GM23338 (cell line): ENCODE measurements around the gene GNPTG. TPM values are rescaled to one million over a fixed set of nuclear protein-coding genes. Genes with fewer than 3 reads are reported as not detected.
A peak's percentile ranks its signal among the peaks of the same experiment; 100 is the strongest.

Experiments
- ATAC-seq: fragments of 200-7000 bp; cut with Tn5 transposase; 3 replicates; pipeline ENCODE4 v1.9.1; 2020
- DNase-seq: peaks from one replicate; pipeline ENCODE4 v3.0.0-alpha.2; 2015; ENCODE audit warnings: low spot score
- H2AFZ ChIP-seq: fragments of 200-600 bp; sonication (generic); 2 replicates; pipeline ENCODE4 v1.8.0; 2016; ENCODE audit warnings: antibody characterized with exemption, mild to moderate bottlenecking, moderate library complexity
- H3F3A ChIP-seq: fragments of 200-600 bp; sonication (generic); replicated peaks from 2 replicates; pipeline ENCODE4 v1.8.0; 2017; ENCODE audit warnings: antibody characterized with exemption, mixed run types, low read depth
- H3K27ac ChIP-seq: fragments of 200-600 bp; sonication (generic); 2 replicates; pipeline ENCODE4 v1.6.1; 2016; ENCODE audit warnings: low read depth
- H3K27me3 ChIP-seq: fragments of 200-600 bp; sonication (generic); 2 replicates; pipeline ENCODE4 v1.8.0; 2016; ENCODE audit warnings: mild to moderate bottlenecking, mixed run types, moderate library complexity; ENCODE audit not compliant: insufficient read depth
- H3K36me3 ChIP-seq: fragments of 200-600 bp; sonication (generic); 2 replicates; pipeline ENCODE4 v1.8.0; 2016; ENCODE audit warnings: mild to moderate bottlenecking; ENCODE audit not compliant: insufficient read depth
- H3K4me1 ChIP-seq: fragments of 200-600 bp; sonication (generic); 2 replicates; pipeline ENCODE4 v1.8.0; 2016; ENCODE audit warnings: mild to moderate bottlenecking, moderate library complexity; ENCODE audit not compliant: insufficient read depth
- H3K4me2 ChIP-seq: fragments of 200-600 bp; sonication (generic); 2 replicates; pipeline ENCODE4 v1.7.1; 2017; ENCODE audit warnings: mixed run types
- H3K4me3 ChIP-seq: fragments of 200-600 bp; sonication (generic); 2 replicates; pipeline ENCODE4 v1.6.1; 2016; ENCODE audit warnings: mixed run types
- H3K79me2 ChIP-seq: fragments of 200-600 bp; sonication (generic); replicated peaks from 2 replicates; pipeline ENCODE4 v1.8.0; 2017; ENCODE audit warnings: mild to moderate bottlenecking; ENCODE audit not compliant: insufficient read depth
- H3K9me2 ChIP-seq: fragments of 200-600 bp; sonication (generic); 2 replicates; pipeline ENCODE4 v1.8.0; 2017; ENCODE audit not compliant: insufficient read depth
- H4K20me1 ChIP-seq: fragments of 200-600 bp; sonication (generic); replicated peaks from 2 replicates; pipeline ENCODE4 v1.8.0; 2017; ENCODE audit warnings: mild to moderate bottlenecking; ENCODE audit not compliant: insufficient read depth
- H3K27ac Mint-ChIP-seq: 2 replicates; pipeline ENCODE4 v1.8.0; 2020; ENCODE audit warnings: inconsistent platforms, mild to moderate bottlenecking, moderate library complexity, mixed read lengths
- H3K27me3 Mint-ChIP-seq: 3 replicates; pipeline ENCODE4 v1.8.0; 2022; ENCODE audit warnings: low read depth, mild to moderate bottlenecking, moderate library complexity, mixed read lengths, inconsistent platforms; ENCODE audit not compliant: insufficient read depth, poor library complexity
- H3K36me3 Mint-ChIP-seq: 3 replicates; pipeline ENCODE4 v1.8.0; 2021; ENCODE audit warnings: low read depth, mild to moderate bottlenecking, inconsistent platforms, moderate library complexity, mixed read lengths
- H3K4me1 Mint-ChIP-seq: 3 replicates; pipeline ENCODE4 v1.8.0; 2020; ENCODE audit warnings: mild to moderate bottlenecking, inconsistent platforms, mixed read lengths
- H3K4me3 Mint-ChIP-seq: 3 replicates; pipeline ENCODE4 v1.8.0; 2021; ENCODE audit warnings: moderate library complexity, mild to moderate bottlenecking, inconsistent platforms, mixed read lengths
- H3K9me3 Mint-ChIP-seq: 3 replicates; pipeline ENCODE4 v1.8.0; 2020; ENCODE audit warnings: moderate library complexity, mild to moderate bottlenecking, inconsistent platforms, mixed read lengths
- CREB1 ChIP-seq: fragments of 250-450 bp; sonication (Bioruptor Pico); IDR thresholded peaks from 2 replicates; pipeline ENCODE4 v1.5.0; 2020; ENCODE audit warnings: low read depth, mild to moderate bottlenecking, moderate library complexity
- CTCF ChIP-seq, 2 experiments: fragments of 200-600 bp in 1 of 2; sonication (generic) in 1 of 2; conservative IDR thresholded peaks; 2 replicates each; pipeline versions ENCODE4 v1.5.1 to v1.6.1; 2016 to 2017; ENCODE audit warnings: antibody characterized with exemption in 2 of 2, low read depth in 2 of 2, mild to moderate bottlenecking in 2 of 2, moderate library complexity in 1 of 2
- ETS1 ChIP-seq: IDR thresholded peaks from 2 replicates; pipeline ENCODE4 v1.6.1; 2016; ENCODE audit warnings: antibody characterized with exemption
- EZH2 ChIP-seq: fragments of 200-600 bp; sonication (generic); IDR thresholded peaks from one replicate; pipeline ENCODE4 v1.8.0; 2017; ENCODE audit warnings: antibody characterized with exemption, mild to moderate bottlenecking, low read depth; ENCODE audit not compliant: unreplicated experiment
- EZH2phosphoT487 ChIP-seq: fragments of 200-600 bp; sonication (generic); IDR thresholded peaks from one replicate; pipeline ENCODE4 v1.8.1; 2018; ENCODE audit warnings: antibody characterized with exemption; ENCODE audit not compliant: unreplicated experiment
- JUNB ChIP-seq: IDR thresholded peaks from one replicate; pipeline ENCODE4 v1.6.1; 2016; ENCODE audit warnings: antibody characterized with exemption; ENCODE audit not compliant: unreplicated experiment
- NANOG ChIP-seq: IDR thresholded peaks from 2 replicates; pipeline ENCODE4 v1.6.1; 2016; ENCODE audit warnings: antibody characterized with exemption, borderline replicate concordance
- POLR2AphosphoS5 ChIP-seq: IDR thresholded peaks from 2 replicates; pipeline ENCODE4 v1.6.1; 2016; ENCODE audit warnings: antibody characterized with exemption, low read depth
- REST ChIP-seq: IDR thresholded peaks from one replicate; pipeline ENCODE4 v1.6.1; 2018; ENCODE audit warnings: antibody characterized with exemption; ENCODE audit not compliant: unreplicated experiment
- STAT1 ChIP-seq: IDR thresholded peaks from one replicate; pipeline ENCODE4 v1.6.1; 2016; ENCODE audit warnings: antibody characterized with exemption; ENCODE audit not compliant: unreplicated experiment
- ZNF114 ChIP-seq: fragments of 250-450 bp; sonication (Bioruptor Pico); IDR thresholded peaks from 2 replicates; pipeline ENCODE4 v1.5.0; 2020; ENCODE audit warnings: mild to moderate bottlenecking, moderate library complexity
- ZNF331 ChIP-seq: fragments of 250-450 bp; sonication (Bioruptor Pico); IDR thresholded peaks from 2 replicates; pipeline ENCODE4 v1.5.0; 2020; ENCODE audit warnings: low read depth, mild to moderate bottlenecking, moderate library complexity
- ZNF462 ChIP-seq: fragments of 250-450 bp; sonication (Bioruptor Pico); IDR thresholded peaks from 2 replicates; pipeline ENCODE4 v1.5.0; 2020; ENCODE audit warnings: mild to moderate bottlenecking, moderate library complexity
- polyA plus RNA-seq: library from polyadenylated mRNA; unstranded; fragments of >200 nt; fragmentation: Nextera tagmentation; extraction: Ambion mirVana; gene quantifications from 2 replicates; pipeline ENCODE4 v1.2.1, GENCODE V29; 2016
- total RNA-seq: library from RNA; depleted of rRNA; stranded (reverse); fragments of >200 nt; shearing (Covaris generic); gene quantifications from 2 replicates; pipeline ENCODE4 v1.2.3, GENCODE V29; 2014

Gene GNPTG
- total and polyA plus RNA-seq, 2 experiments from 2014 or later: 23.3 to 41.0 TPM

- peaks cover 85% of the 10 kb centered on the region for H3K79me2 ChIP-seq
- H3K4me3 ChIP-seq: no peak overlapping the region
- H3K27me3 ChIP-seq: no peaks in the 10 kb centered on the region
- no peak for TF ChIP-seq POLR2AphosphoS5
- TF ChIP-seq JUNB: no peak
- TF ChIP-seq ETS1: no peak
- no peak for TF ChIP-seq ZNF331
- TF ChIP-seq CREB1 (CRISPR knock-in tag): no peak
- TF ChIP-seq NANOG: no peak
- TF ChIP-seq CTCF (conservative IDR thresholded peaks at IDR 0.05; ENCODE audit: low read depth in 2 of 2): no peak
- no peak for TF ChIP-seq ZNF114 (CRISPR knock-in tag)
- no peak for TF ChIP-seq EZH2
- no peak for TF ChIP-seq REST
- TF ChIP-seq EZH2phosphoT487: no peak
- no peak for TF ChIP-seq ZNF462 (CRISPR knock-in tag)
- TF ChIP-seq STAT1: no peak
- no peak for ATAC-seq
- 0 out of 2 replicates have a peak overlapping the region, but pooled peaks have one; percentile 39 for H3K27ac ChIP-seq
- H4K20me1 ChIP-seq: peaks cover 45% of the 10 kb centered on the region
- Mint-ChIP-seq H3K4me1 (peaks cover 3% of the 10 kb centered on the region; the same call in 1 of the 3 replicates), H3K4me3 (no peak overlapping the region), H3K9me3 (no peaks in the 10 kb centered on the region), H3K27me3 (peaks cover 15% of the 10 kb centered on the region), H3K36me3 (peaks cover 74% of the 10 kb centered on the region), H3K27ac (no peak overlapping the region)
- 0 out of 2 replicates have a peak, but pooled peaks cover 7% of the 10 kb centered on the region for H3F3A ChIP-seq
- H2AFZ ChIP-seq: no peak overlapping the region
- peaks cover 40% of the 10 kb centered on the region for H3K36me3 ChIP-seq
- H3K4me1 ChIP-seq: peaks cover 5% of the 10 kb centered on the region; the same call in 1 of the 2 replicates
- H3K4me2 ChIP-seq: no peak overlapping the region
- H3K9me2 ChIP-seq: no peaks in the 10 kb centered on the region
- no peak for DNase-seq
Measured at GRCh38 chr16:1316033-1316405, 35.7 kb upstream of the GNPTG start.
